Measurements from ENCODE around the gene CCL5. TPM values are rescaled to one million over a fixed set of nuclear protein-coding genes. Genes with fewer than 3 reads are reported as not detected.

Gene CCL5
- total RNA-seq, 1 experiment from 2014 or later, result not detected

GRCh38 chr17:35901631-35902175 is 21.5 kb upstream of the CCL5 start:
- Histone ChIP-seq H2AK5ac (ENCODE audit: insufficient read length, low read length) (no peak overlapping the region), H3K23ac (ENCODE audit: insufficient read length, low read depth, low read length) (no peak overlapping the region), H3K18ac (ENCODE audit: insufficient read length, low read depth, low read length) (no peak overlapping the region), H3K79me1 (ENCODE audit: insufficient read depth, low read depth, low read length, poor library complexity, severe bottlenecking) (no peaks in the 10 kb centered on the region), H2BK5ac (ENCODE audit: insufficient read length, low read length) (no peak overlapping the region), H2AFZ (ENCODE audit: low read length) (no peak overlapping the region), H2BK120ac (ENCODE audit: low read depth, low read length, poor library complexity, severe bottlenecking) (no peak overlapping the region), H3K56ac (ENCODE audit: insufficient read length, low read depth, low read length) (no peak overlapping the region), H3K4ac (ENCODE audit: low read depth, low read length) (no peak overlapping the region), H2BK12ac (ENCODE audit: insufficient read length, low read depth, low read length) (no peak overlapping the region), H3K79me2 (ENCODE audit: insufficient read depth, low read length) (no peaks in the 10 kb centered on the region), H3K4me1 (ENCODE audit: insufficient read depth, low read length) (no peaks in the 10 kb centered on the region), H3K9me3 (ENCODE audit: control insufficient read depth, low read depth, low read length) (no peaks in the 10 kb centered on the region), H3K9ac (ENCODE audit: extremely low read depth, insufficient read length, low read length) (no peak overlapping the region), H4K8ac (replicated peaks; ENCODE audit: insufficient read length, low read depth, low read length) (no peak overlapping the region), H4K5ac (ENCODE audit: insufficient read length, low read depth, low read length) (no peak overlapping the region), H3K27ac (ENCODE audit: insufficient read length, low read depth, low read length) (no peak overlapping the region), H4K91ac (ENCODE audit: insufficient read length, low read depth, low read length) (no peak overlapping the region), H2BK15ac (ENCODE audit: low read depth, low read length) (no peak overlapping the region), H3T11ph (ENCODE audit: low read length) (no peak overlapping the region), H2BK20ac (ENCODE audit: low read depth, low read length, poor library complexity, severe bottlenecking) (no peak overlapping the region), H3K27me3 (ENCODE audit: insufficient read depth, low read length) (no peaks in the 10 kb centered on the region), H4K20me1 (ENCODE audit: control insufficient read depth, insufficient read depth, insufficient read length) (no peaks in the 10 kb centered on the region), H3K4me2 (ENCODE audit: insufficient read depth, insufficient read length, low read length) (no peak overlapping the region), H3K23me2 (ENCODE audit: insufficient read length, low read depth, low read length, poor library complexity, severe bottlenecking) (no peaks in the 10 kb centered on the region), H3K14ac (ENCODE audit: insufficient read depth, low read length) (no peak overlapping the region)
- peaks cover 7% of the 10 kb centered on the region in 2 experiments; a peak in 3 of 5 replicates for H3K9me3 Mint-ChIP-seq
- no peak overlapping the region for H3K4me3 Mint-ChIP-seq
- WGBS (ENCODE audit: extremely low coverage, insufficient read length, low lambda C conversion rate), result no CpG with 5 or more reads among the region's 9 CpGs
- H3K27me3 Mint-ChIP-seq (ENCODE audit: low read depth), result peaks cover 2% of the 10 kb centered on the region; the same call in 1 of the 2 replicates
- no peak for TF ChIP-seq CTCF (conservative IDR thresholded peaks at IDR 0.05)
- peaks cover 0 to 3% of the 10 kb centered on the region in 2 experiments; a peak in 3 of 4 replicates for H3K4me1 Mint-ChIP-seq
- no peak overlapping the region for H3K27ac Mint-ChIP-seq
- DNase-seq, result no peak
- no peaks in the 10 kb centered on the region; a peak in 1 of 7 replicates for H3K36me3 Mint-ChIP-seq (ENCODE audit: insufficient read depth in 1 of 3, low read depth in 3 of 3)

Measured in H9 (cell line).